IMR-90 (cell line): ENCODE measurements around the gene DNMT3B. TPM values are rescaled to one million over a fixed set of nuclear protein-coding genes. Genes with fewer than 3 reads are reported as not detected.

Source experiments
- ATAC-seq: fragments of 200-7000 bp; cut with Tn5 transposase; 2 replicates; pipeline ENCODE4 v1.9.1; 2020; ENCODE audit warnings: low read depth, mild to moderate bottlenecking, moderate library complexity
- BruUV-seq: library from RNA; stranded (reverse); fragments of 400-500 nt; replicated peaks from 2 replicates; lab custom pipeline; 2021; lab: Mats Ljungman, UMichigan
- CTCF ChIA-PET: fragments of 300-600 bp; formaldehyde crosslinking; extraction: SDS; loops from one replicate; lab custom pipeline; 2021; ENCODE audit warnings: antibody characterized with exemption; lab: Yijun Ruan, JAX
- POLR2A ChIA-PET: fragments of 300-600 bp; sonication (Branson Sonifier 250); formaldehyde crosslinking; loops from one replicate; lab custom pipeline; 2022; ENCODE audit warnings: antibody characterized with exemption; ENCODE audit not compliant: unreplicated experiment; lab: Charles Lee
- DNase-seq: peaks from one replicate; pipeline ENCODE4 v3.0.0; 2013
- H2AFZ ChIP-seq: replicated peaks from 2 replicates; pipeline ENCODE3; 2013; ENCODE audit warnings: low read length, mild to moderate bottlenecking; ENCODE audit not compliant: poor library complexity
- H2AK5ac ChIP-seq: 2 replicates; pipeline ENCODE4 v1.6.1; 2013; ENCODE audit warnings: low read depth, low read length, inconsistent platforms
- H2AK9ac ChIP-seq: replicated peaks from 2 replicates; pipeline ENCODE3; 2013; ENCODE audit warnings: mild to moderate bottlenecking, low read depth, low read length, moderate library complexity; ENCODE audit not compliant: poor library complexity
- H2BK120ac ChIP-seq: 2 replicates; pipeline ENCODE4 v1.6.1; 2013; ENCODE audit warnings: low read depth, low read length, inconsistent platforms
- H2BK15ac ChIP-seq: 3 replicates; pipeline ENCODE4 v1.6.1; 2013; ENCODE audit warnings: low read depth, low read length, inconsistent platforms
- H2BK20ac ChIP-seq: 2 replicates; pipeline ENCODE4 v1.6.1; 2013; ENCODE audit warnings: low read depth, mild to moderate bottlenecking, inconsistent platforms, low read length, moderate library complexity
- H2BK5ac ChIP-seq: 2 replicates; pipeline ENCODE4 v1.6.1; 2013; ENCODE audit warnings: mild to moderate bottlenecking, low read depth, low read length, inconsistent platforms; ENCODE audit not compliant: poor library complexity, severe bottlenecking
- H3K14ac ChIP-seq: replicated peaks from 2 replicates; pipeline ENCODE4 v1.6.1; 2013; ENCODE audit warnings: low read depth, low read length, inconsistent platforms
- H3K18ac ChIP-seq: 2 replicates; pipeline ENCODE4 v1.6.1; 2013; ENCODE audit warnings: low read depth, low read length, control low read depth
- H3K23ac ChIP-seq: 2 replicates; pipeline ENCODE4 v1.6.1; 2013; ENCODE audit warnings: low read depth, low read length, inconsistent platforms
- H3K27ac ChIP-seq: 2 replicates; pipeline ENCODE4 v1.5.1; 2013; ENCODE audit warnings: mild to moderate bottlenecking, control low read depth, low read length; ENCODE audit not compliant: insufficient read depth
- H3K27me3 ChIP-seq: 2 replicates; pipeline ENCODE4 v1.6.1; 2013; ENCODE audit warnings: low read length; ENCODE audit not compliant: control insufficient read depth, insufficient read depth
- H3K36me3 ChIP-seq: 2 replicates; pipeline ENCODE4 v1.6.1; 2013; ENCODE audit warnings: low read length, mixed read lengths; ENCODE audit not compliant: control insufficient read depth, insufficient read depth
- H3K4ac ChIP-seq: 2 replicates; pipeline ENCODE4 v1.6.1; 2013; ENCODE audit warnings: low read depth, low read length, inconsistent platforms
- H3K4me1 ChIP-seq: 2 replicates; pipeline ENCODE4 v1.6.1; 2013; ENCODE audit warnings: low read length, mixed read lengths; ENCODE audit not compliant: control insufficient read depth, insufficient read depth
- H3K4me2 ChIP-seq: 2 replicates; pipeline ENCODE4 v1.6.1; 2013; ENCODE audit warnings: low read depth, mild to moderate bottlenecking, control low read depth, low read length, moderate library complexity
- H3K4me3 ChIP-seq: 2 replicates; pipeline ENCODE4 v1.5.1; 2013; ENCODE audit warnings: low read depth, mild to moderate bottlenecking, control low read depth, low read length, moderate library complexity; ENCODE audit not compliant: insufficient read depth
- H3K56ac ChIP-seq: 2 replicates; pipeline ENCODE4 v1.6.1; 2013; ENCODE audit warnings: low read length, inconsistent platforms; ENCODE audit not compliant: insufficient read depth; ENCODE audit errors: extremely low read depth
- H3K79me1 ChIP-seq, 2 experiments: 2 replicates each; pipeline ENCODE4 v1.6.1; 2013; ENCODE audit warnings: low read length in 2 of 2, inconsistent platforms in 1 of 2, low read depth in 1 of 2
- H3K9ac ChIP-seq: 2 replicates; pipeline ENCODE4 v1.6.1; 2013; ENCODE audit warnings: low read depth, low read length, control low read depth
- H3K9me1 ChIP-seq: 2 replicates; pipeline ENCODE4 v1.6.1; 2013; ENCODE audit warnings: low read length, inconsistent platforms; ENCODE audit not compliant: insufficient read depth
- H3K9me3 ChIP-seq: 2 replicates; pipeline ENCODE4 v1.6.1; 2013; ENCODE audit warnings: low read length; ENCODE audit not compliant: control insufficient read depth, insufficient read depth
- H4K20me1 ChIP-seq: 2 replicates; pipeline ENCODE4 v1.6.1; 2013; ENCODE audit warnings: low read length, inconsistent platforms; ENCODE audit not compliant: insufficient read depth
- H4K5ac ChIP-seq: 2 replicates; pipeline ENCODE4 v1.6.1; 2013; ENCODE audit warnings: mild to moderate bottlenecking, low read depth, low read length, control low read depth
- H4K8ac ChIP-seq, 2 experiments: 2 replicates each; pipeline ENCODE4 v1.6.1; 2013; ENCODE audit warnings: low read depth in 2 of 2, low read length in 2 of 2, control low read depth in 1 of 2, inconsistent platforms in 1 of 2
- H4K91ac ChIP-seq: 2 replicates; pipeline ENCODE4 v1.6.1; 2013; ENCODE audit warnings: low read depth, low read length, inconsistent platforms; ENCODE audit not compliant: insufficient read depth
- CEBPB ChIP-seq: IDR thresholded peaks from 2 replicates; pipeline ENCODE4 v1.6.1; 2012; ENCODE audit warnings: low read depth, low read length, improper control_type of control experiment
- CHD1 ChIP-seq: IDR thresholded peaks from 2 replicates; pipeline ENCODE4 v1.6.1; 2012; ENCODE audit warnings: low read depth, low read length, improper control_type of control experiment
- CTCF ChIP-seq: conservative IDR thresholded peaks from 2 replicates; pipeline ENCODE4 v1.5.1; 2012; ENCODE audit warnings: mild to moderate bottlenecking, low read depth, low read length, improper control_type of control experiment
- ELK1 ChIP-seq: fragments of 150-350 bp; IDR thresholded peaks from 2 replicates; pipeline ENCODE4 v1.6.1; 2016; ENCODE audit warnings: low read depth, mild to moderate bottlenecking, low read length, moderate library complexity, borderline replicate concordance
- FOS ChIP-seq: fragments of 150-350 bp; IDR thresholded peaks from 2 replicates; pipeline ENCODE4 v1.6.1; 2016; ENCODE audit warnings: low read depth, low read length
- MAFK ChIP-seq: IDR thresholded peaks from 2 replicates; pipeline ENCODE4 v1.6.1; 2012; ENCODE audit warnings: low read depth, low read length, improper control_type of control experiment
- NFE2L2 ChIP-seq: fragments of 150-350 bp; IDR thresholded peaks from 2 replicates; pipeline ENCODE4 v1.6.1; 2016; ENCODE audit warnings: low read depth, mild to moderate bottlenecking, low read length
- POLR2A ChIP-seq: IDR thresholded peaks from 2 replicates; pipeline ENCODE4 v1.6.1; 2012; ENCODE audit warnings: mild to moderate bottlenecking, low read depth, low read length
- RAD21 ChIP-seq: IDR thresholded peaks from 2 replicates; pipeline ENCODE4 v1.6.1; 2012; ENCODE audit warnings: low read length, improper control_type of control experiment
- RFX5 ChIP-seq: IDR thresholded peaks from 2 replicates; pipeline ENCODE4 v1.8.0; 2012; ENCODE audit warnings: low read depth, mild to moderate bottlenecking, low read length, moderate library complexity
- SMC3 ChIP-seq: fragments of 150-350 bp; IDR thresholded peaks from 2 replicates; pipeline ENCODE4 v1.6.1; 2016; ENCODE audit warnings: low read depth, mild to moderate bottlenecking, antibody characterized with exemption, low read length, moderate library complexity
- USF2 ChIP-seq: fragments of 150-350 bp; IDR thresholded peaks from 2 replicates; pipeline ENCODE4 v1.6.1; 2017; ENCODE audit warnings: mild to moderate bottlenecking, antibody characterized with exemption, low read length, low read depth
- WGBS, 2 experiments: methylation state at CpG; one replicate each; pipeline versions ENCODE4 v1.1.5 to v1.1.7; 2013; ENCODE audit warnings: missing lambda C conversion rate in 2 of 2; ENCODE audit not compliant: insufficient read length in 1 of 2; ENCODE audit errors: extremely low coverage in 2 of 2; 5-methylcytosine and 5-hydroxymethylcytosine counted together
- dilution Hi-C: fragments of 300-500 bp; cut with HindIII; formaldehyde crosslinking; loops from one replicate; pipeline ENCODE4 v1.14.3; 2018; ENCODE audit warnings: low sequenced_read_pairs; ENCODE audit not compliant: unreplicated experiment
- in situ Hi-C: fragments of 300-500 bp; cut with MboI; formaldehyde crosslinking; loops from 3 replicates; pipeline ENCODE4 v1.14.3; 2019; ENCODE audit warnings: low sequenced_read_pairs, inconsistent platforms, mixed read lengths
- intact Hi-C: fragments of 100-400 bp; cut with micrococcal nuclease; formaldehyde crosslinking; loops from 2 replicates; pipeline ENCODE4 v1.10.0; 2022
- polyA plus RNA-seq, 3 experiments: library from polyadenylated mRNA; depleted of rRNA; stranded (reverse); fragments of >200 nt; gene quantifications; 2 replicates each; pipeline ENCODE4 v1.2.3, GENCODE V29; 2012; ENCODE audit warnings: low replicate concordance in 1 of 3
- total RNA-seq: library from RNA; depleted of rRNA; stranded (reverse); fragments of >200 nt; gene quantifications from 2 replicates; pipeline ENCODE4 v1.2.3, GENCODE V29; 2012

Gene DNMT3B
- total and polyA plus RNA-seq, 2 of the 4 experiments (the other 2 are of a cell fraction) = 1.3 to 1.9 TPM

GRCh38 chr20:32790751-32791057, 28.5 kb downstream of the DNMT3B start:
- in situ Hi-C loops = no loop called here
- TF ChIP-seq USF2 (no peak), CEBPB (no peak), CTCF (no peak), NFE2L2 (no peak), CHD1 (no peak), ELK1 (no peak), SMC3 (no peak), POLR2A (no peak), MAFK (no peak), RAD21 (no peak), RFX5 (no peak), FOS (no peak)
- Histone ChIP-seq H3K56ac (no peak overlapping the region), H3K4ac (no peak overlapping the region), H2AFZ (no peak overlapping the region), H4K8ac (no peak overlapping the region), H3K14ac (no peak overlapping the region), H3K4me1 (peaks cover 2% of the 10 kb centered on the region; the same call in 1 of the 2 replicates), H2BK5ac (no peak overlapping the region), H3K36me3 (peaks cover 1% of the 10 kb centered on the region; the same call in 1 of the 2 replicates), H2BK120ac (no peak overlapping the region), H3K9me3 (no peaks in the 10 kb centered on the region), H2BK15ac (no peak overlapping the region), H4K20me1 (no peaks in the 10 kb centered on the region; the same call in 1 of the 2 replicates), H2BK20ac (no peak overlapping the region), H3K4me2 (no peak overlapping the region), H3K27ac (no peak overlapping the region), H2AK5ac (no peak overlapping the region), H3K27me3 (no peaks in the 10 kb centered on the region), H3K4me3 (no peak overlapping the region), H4K5ac (no peak overlapping the region), H3K23ac (no peak overlapping the region), H3K9ac (no peak overlapping the region), H3K18ac (no peak overlapping the region), H4K91ac (no peak overlapping the region), H3K79me1 (0 out of 4 replicates have a peak, but pooled peaks cover 0 to 3% of the 10 kb centered on the region in 2 experiments), H2AK9ac (no peak overlapping the region), H3K9me1 (no peaks in the 10 kb centered on the region)
- no TSS peak for BruUV-seq
- no peak for ATAC-seq
- POLR2A ChIA-PET = no interaction called here
- intact Hi-C loops = loop anchor here (1.0 to 2.0 kb wide), 3 partner anchors 104 to 508 kb away; no protein-coding TSS in a partner anchor
- dilution Hi-C loops = no loop called here
- CTCF ChIA-PET = interaction anchor here (0.6 to 2.4 kb wide), 7 partner anchors 8 to 338 kb away, joined by 3 to 7 read pairs (median 5); no protein-coding TSS in a partner anchor
- DNase-seq = no peak
- WGBS, 2 experiments = no CpG with 5 or more reads among the region's 3 CpGs
